HL-60/S4 (cell line): ENCODE results near the gene ANO2.
"Not testable (repeated sequence)": the region's sequence is repeated elsewhere in the genome, so short reads cannot be mapped to it uniquely, and the experiment has no call there.

Source experiments
- in situ Hi-C: fragments of 300-500 bp; cut with MboI; formaldehyde crosslinking; loops from 2 replicates; pipeline ENCODE4 v1.14.3; 2022; ENCODE audit warnings: low sequenced_read_pairs

Gene ANO2

GRCh38 chr12:5561057-5561456, 384.0 kb downstream of the ANO2 start:
- in situ Hi-C loops, result no loop called here

GRCh38 chr12:5560265-5560664, 384.8 kb downstream of the ANO2 start:
- in situ Hi-C loops, result no loop called here

- in situ Hi-C loops, result no loop called here
These were observed 387.2 kb downstream of the ANO2 start for GRCh38 chr12:5557906-5558305.

- in situ Hi-C loops, result no loop called here
These were observed 387.9 kb downstream of the ANO2 start for GRCh38 chr12:5556946-5557673.

GRCh38 chr12:5556033-5556614, 388.9 kb downstream of the ANO2 start:
- in situ Hi-C loops, result no loop called here

GRCh38 chr12:5554711-5555110, 390.3 kb downstream of the ANO2 start:
- in situ Hi-C loops, result no loop called here

- in situ Hi-C loops, result no loop called here
These were observed 396.0 kb downstream of the ANO2 start for GRCh38 chr12:5549011-5549410.

GRCh38 chr12:5548152-5548943, 396.7 kb downstream of the ANO2 start:
- in situ Hi-C loops, result no loop called here

GRCh38 chr12:5546616-5547015, 398.4 kb downstream of the ANO2 start:
- in situ Hi-C loops, result no loop called here

GRCh38 chr12:5537771-5538170, 407.3 kb downstream of the ANO2 start:
- in situ Hi-C loops, result no loop called here

GRCh38 chr12:5537026-5537615, 407.9 kb downstream of the ANO2 start:
- in situ Hi-C loops, result not testable (repeated sequence)

- in situ Hi-C loops, result no loop called here
These were observed 409.5 kb downstream of the ANO2 start for GRCh38 chr12:5535541-5535940.

- in situ Hi-C loops, result no loop called here
These were observed 410.4 kb downstream of the ANO2 start for GRCh38 chr12:5534426-5535199.

- in situ Hi-C loops, result no loop called here
These were observed 411.7 kb downstream of the ANO2 start for GRCh38 chr12:5533368-5533767.

GRCh38 chr12:5525783-5526367, 419.2 kb downstream of the ANO2 start:
- in situ Hi-C loops, result no loop called here

GRCh38 chr12:5524769-5525436, 420.2 kb downstream of the ANO2 start:
- in situ Hi-C loops, result no loop called here

GRCh38 chr12:5524116-5524768, 420.8 kb downstream of the ANO2 start:
- in situ Hi-C loops, result no loop called here

- in situ Hi-C loops, result no loop called here
These were observed 421.5 kb downstream of the ANO2 start for GRCh38 chr12:5523396-5524115.
